Activated CD4-positive, alpha-beta memory T cell treated with anti-CD3 and anti-CD28 coated beads, Interleukin-2, amount 10 ng/mL, durations not matched to agents 7 days and 5 days (primary cell): ENCODE measurements around the gene SSC4D. TPM values are rescaled to one million over a fixed set of nuclear protein-coding genes. Genes with fewer than 3 reads are reported as not detected.
"Not testable (repeated sequence)": the region's sequence is repeated elsewhere in the genome, so short reads cannot be mapped to it uniquely, and the experiment has no call there.

Experiments used
- CTCF ChIA-PET: fragments of 350-600 bp; sonication (Branson Sonifier 250); formaldehyde crosslinking; loops from one replicate; lab custom pipeline; 2021; ENCODE audit warnings: antibody characterized with exemption, inconsistent platforms; lab: Charles Lee
- POLR2A ChIA-PET: fragments of 350-600 bp; sonication (Branson Sonifier 250); formaldehyde crosslinking; loops from one replicate; lab custom pipeline; 2021; ENCODE audit warnings: antibody characterized with exemption; lab: Charles Lee
- DNase-seq: peaks from one replicate; pipeline ENCODE4 v3.0.0-alpha.2; 2020
- H3K27ac Mint-ChIP-seq: one replicate; pipeline ENCODE4 v1.8.0; 2021; ENCODE audit warnings: mild to moderate bottlenecking, mixed read lengths
- H3K27me3 Mint-ChIP-seq: one replicate; pipeline ENCODE4 v1.8.0; 2021; ENCODE audit warnings: mixed read lengths
- H3K36me3 Mint-ChIP-seq: one replicate; pipeline ENCODE4 v1.8.0; 2021; ENCODE audit warnings: low read depth, mixed read lengths
- H3K4me1 Mint-ChIP-seq: one replicate; pipeline ENCODE4 v1.8.0; 2021; ENCODE audit warnings: mixed read lengths
- H3K4me3 Mint-ChIP-seq: one replicate; pipeline ENCODE4 v1.8.0; 2021; ENCODE audit warnings: mild to moderate bottlenecking, mixed read lengths
- H3K9me3 Mint-ChIP-seq: one replicate; pipeline ENCODE4 v1.8.0; 2021; ENCODE audit warnings: mixed read lengths
- total RNA-seq, 2 experiments: library from RNA; stranded (reverse); gene quantifications; one replicate each; pipeline ENCODE4 v1.2.3, GENCODE V29; 2021

The SSC4D gene
- total RNA-seq, 2 experiments from 2014 or later = 0.30 TPM; not detected in 1

DNA sequence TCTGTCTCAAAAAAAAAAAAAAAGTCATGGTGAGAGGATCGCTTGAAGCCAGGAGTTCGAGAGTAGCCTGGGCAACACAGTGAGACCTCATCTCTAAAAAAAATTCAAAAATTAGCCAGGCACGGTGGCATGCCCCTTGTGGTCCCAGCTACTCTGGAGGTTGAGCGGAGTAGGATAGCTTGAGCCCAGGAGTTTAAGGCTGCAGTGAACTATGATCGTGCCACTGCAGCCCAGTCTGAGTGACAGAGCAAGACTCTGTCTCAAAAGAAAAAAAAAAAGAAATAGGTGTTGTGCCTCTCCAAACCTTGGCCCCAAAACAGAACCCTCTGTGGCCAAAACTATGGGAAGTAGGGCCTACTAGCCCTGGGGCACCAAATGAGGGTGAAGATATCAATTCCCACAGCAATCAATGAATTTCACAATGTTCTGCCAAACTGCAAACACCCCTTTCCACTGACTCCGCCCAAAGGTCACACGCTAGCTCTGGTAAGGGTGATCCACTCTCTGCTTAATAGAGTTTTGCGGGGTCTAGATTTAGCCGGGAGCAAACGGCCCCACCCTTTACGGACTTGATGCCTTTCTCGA, 16.9 kb downstream of the SSC4D start:
- Mint-ChIP-seq H3K27ac (peak overlapping the region; percentile 88), H3K9me3 (no peaks in the 10 kb centered on the region), H3K27me3 (no peaks in the 10 kb centered on the region), H3K36me3 (no peaks in the 10 kb centered on the region), H3K4me1 (peaks cover 37% of the 10 kb centered on the region), H3K4me3 (peak overlapping the region; percentile 81)
- CTCF ChIA-PET = no interaction called here
- POLR2A ChIA-PET = interaction anchor here (0.8 to 2.5 kb wide), 5 partner anchors 24 to 74 kb away, joined by 3 to 13 read pairs (median 7); partner anchors contain the start of gene YWHAG
- no peak for DNase-seq

GRCh38 chr7:76390092-76390491, 19.4 kb downstream of the SSC4D start:
- no peaks in the 10 kb centered on the region for H3K36me3 Mint-ChIP-seq
- H3K9me3 Mint-ChIP-seq = no peaks in the 10 kb centered on the region
- DNase-seq = no peak
- CTCF ChIA-PET = no interaction called here
- POLR2A ChIA-PET = interaction anchor here (0.8 to 1.4 kb wide), 2 partner anchors 31 to 71 kb away, joined by 3 to 5 read pairs; partner anchors contain the start of gene YWHAG
- H3K4me1 Mint-ChIP-seq = peaks cover 29% of the 10 kb centered on the region
- no peak overlapping the region for H3K27ac Mint-ChIP-seq
- no peak overlapping the region for H3K4me3 Mint-ChIP-seq
- no peaks in the 10 kb centered on the region for H3K27me3 Mint-ChIP-seq

DNA sequence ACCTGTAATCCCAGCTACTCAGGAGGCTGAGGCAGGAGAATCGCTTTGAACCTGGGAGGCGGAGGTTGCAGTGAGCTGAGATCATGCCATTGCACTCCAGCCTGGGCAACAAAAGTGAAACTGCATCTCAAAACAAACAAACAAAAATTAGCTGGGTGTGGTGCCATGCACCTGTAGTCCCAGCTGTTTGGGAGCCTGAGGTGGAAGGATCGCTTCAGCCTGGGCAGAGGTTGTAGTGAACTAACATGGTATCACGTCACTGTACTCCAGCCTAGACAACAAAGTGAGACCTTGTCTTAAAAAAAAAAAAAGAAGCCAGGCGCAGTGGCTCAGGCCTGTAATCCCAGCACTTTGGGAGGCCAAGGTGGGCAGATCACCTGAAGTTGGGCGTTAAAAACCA, 21.7 kb downstream of the SSC4D start:
- H3K27ac Mint-ChIP-seq, H3K4me3 Mint-ChIP-seq, POLR2A ChIA-PET, H3K9me3 Mint-ChIP-seq, H3K36me3 Mint-ChIP-seq, H3K27me3 Mint-ChIP-seq, CTCF ChIA-PET, DNase-seq: not testable (repeated sequence)
- H3K4me1 Mint-ChIP-seq = peaks cover 22% of the 10 kb centered on the region

- Mint-ChIP-seq H3K36me3 (no peaks in the 10 kb centered on the region), H3K27ac (no peak overlapping the region), H3K4me3 (no peak overlapping the region), H3K27me3 (no peaks in the 10 kb centered on the region), H3K9me3 (no peaks in the 10 kb centered on the region), H3K4me1 (peaks cover 15% of the 10 kb centered on the region)
- POLR2A ChIA-PET = no interaction called here
- no peak for DNase-seq
- CTCF ChIA-PET = interaction anchor here (1.1 kb wide), 1 partner anchor 27 kb away, joined by 5 read pairs; the partner anchor contains the start of gene YWHAG
Measured at GRCh38 chr7:76386691-76387260, 22.7 kb downstream of the SSC4D start.

GRCh38 chr7:76383089-76383944, 26.2 kb downstream of the SSC4D start:
- POLR2A ChIA-PET = no interaction called here
- H3K9me3 Mint-ChIP-seq = no peaks in the 10 kb centered on the region

GRCh38 chr7:76381814-76382213, 27.7 kb downstream of the SSC4D start:
- POLR2A ChIA-PET = interaction anchor here (1.2 kb wide), 1 partner anchor 10 kb away, joined by 4 read pairs; no protein-coding TSS in a partner anchor

More at GRCh38 chr7:76383089-76383944, 26.2 kb downstream of the SSC4D start:
- CTCF ChIA-PET = no interaction called here
- Mint-ChIP-seq H3K27ac (no peak overlapping the region), H3K27me3 (no peaks in the 10 kb centered on the region), H3K4me3 (no peak overlapping the region), H3K36me3 (no peaks in the 10 kb centered on the region), H3K4me1 (peaks cover 15% of the 10 kb centered on the region)
- DNase-seq = no peak

DNA sequence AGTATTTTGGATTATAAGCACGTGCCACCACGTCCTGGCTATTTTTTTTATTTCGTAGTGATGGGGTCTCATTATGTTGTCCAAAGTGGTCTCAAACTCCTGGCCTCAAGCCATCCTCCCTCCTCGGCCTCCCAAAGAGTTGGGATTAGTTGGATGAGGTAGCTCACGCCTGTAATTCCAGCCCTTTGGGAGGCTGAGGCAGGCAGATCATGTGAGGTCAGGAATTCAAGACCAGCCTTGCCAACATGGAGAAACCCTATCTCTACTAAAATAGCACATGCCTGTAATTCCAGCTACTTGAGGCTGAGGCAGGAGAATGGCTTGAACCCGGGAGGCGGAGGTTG, 28.9 kb downstream of the SSC4D start:
- Mint-ChIP-seq H3K4me3 (peak overlapping the region; percentile 71), H3K36me3 (no peaks in the 10 kb centered on the region), H3K9me3 (no peaks in the 10 kb centered on the region), H3K27ac (no peak overlapping the region), H3K4me1 (peaks cover 11% of the 10 kb centered on the region), H3K27me3 (no peaks in the 10 kb centered on the region)
- no peak for DNase-seq
- CTCF ChIA-PET = no interaction called here
- POLR2A ChIA-PET = interaction anchor here (1.2 kb wide), 1 partner anchor 11 kb away, joined by 4 read pairs; no protein-coding TSS in a partner anchor

More at GRCh38 chr7:76381814-76382213, 27.7 kb downstream of the SSC4D start:
- Mint-ChIP-seq H3K36me3 (no peaks in the 10 kb centered on the region), H3K4me3 (no peak overlapping the region), H3K27ac (no peak overlapping the region), H3K9me3 (no peaks in the 10 kb centered on the region), H3K27me3 (no peaks in the 10 kb centered on the region), H3K4me1 (peaks cover 11% of the 10 kb centered on the region)
- CTCF ChIA-PET = no interaction called here
- DNase-seq = no peak

DNA sequence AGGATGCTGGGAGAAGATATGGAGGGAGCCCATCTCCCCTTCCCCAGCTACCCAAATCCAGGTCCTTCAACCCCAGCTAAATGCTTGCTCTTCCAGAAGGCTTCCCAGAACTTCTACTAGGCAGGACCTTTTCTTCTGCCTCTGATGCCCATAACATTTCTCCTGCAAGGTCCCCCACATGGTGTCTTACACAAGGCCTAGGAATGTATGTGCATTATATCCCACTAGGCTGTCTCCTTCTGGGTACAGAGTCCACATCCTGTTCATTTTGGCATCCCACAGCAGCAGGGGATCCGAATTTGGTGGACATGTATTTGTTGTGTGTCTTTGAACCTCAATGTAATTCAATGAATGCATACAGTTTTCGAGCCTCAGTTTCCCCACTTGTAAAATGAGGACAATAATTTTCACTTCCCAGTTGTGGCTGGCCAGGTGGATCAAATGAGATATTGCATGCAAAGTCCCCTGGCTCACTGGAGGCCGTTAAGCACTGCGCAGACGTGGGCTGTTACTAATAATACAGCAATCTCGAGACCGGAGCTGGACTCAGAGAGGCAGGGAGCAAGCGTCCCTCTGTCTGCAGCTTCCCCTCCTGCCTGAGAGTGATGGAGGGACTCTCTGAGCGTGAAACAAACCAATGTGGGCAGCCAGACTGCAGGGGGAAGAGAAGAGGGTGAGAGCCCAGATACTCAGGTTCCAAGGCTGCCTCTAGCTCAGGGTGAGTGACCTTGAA, 32.1 kb downstream of the SSC4D start:
- no peaks in the 10 kb centered on the region for H3K36me3 Mint-ChIP-seq
- ChIA-PET CTCF (interaction anchor here (0.7 kb wide), 1 partner anchor 1297 kb away, joined by 3 read pairs; no protein-coding TSS in a partner anchor), POLR2A (no interaction called here)
- DNase-seq = no peak
- peaks cover 13% of the 10 kb centered on the region for H3K27me3 Mint-ChIP-seq
- no peak overlapping the region for H3K4me3 Mint-ChIP-seq
- H3K4me1 Mint-ChIP-seq = peaks cover 11% of the 10 kb centered on the region
- no peaks in the 10 kb centered on the region for H3K9me3 Mint-ChIP-seq
- H3K27ac Mint-ChIP-seq = no peak overlapping the region

DNA sequence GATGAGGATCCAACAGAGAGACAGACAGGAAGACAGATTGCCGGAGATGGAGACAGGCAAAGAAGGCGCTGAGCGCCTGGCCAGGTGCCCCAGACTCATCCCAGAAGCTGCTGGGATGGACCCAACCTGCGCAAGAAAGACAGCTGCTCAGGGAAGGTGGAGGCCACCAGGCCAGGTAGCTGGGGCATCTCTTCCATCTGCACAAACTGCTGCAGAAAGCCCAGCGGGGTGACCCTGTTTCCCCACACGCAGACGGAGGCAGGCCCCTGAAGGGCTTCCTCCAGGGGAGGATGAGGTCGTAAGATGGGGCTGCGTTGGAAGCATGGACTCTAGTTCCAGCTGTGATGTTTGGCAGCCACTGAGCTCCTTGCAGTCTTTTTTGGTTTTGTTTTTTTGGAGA, 34.2 kb downstream of the SSC4D start:
- peaks cover 7% of the 10 kb centered on the region for H3K4me1 Mint-ChIP-seq
- H3K27ac Mint-ChIP-seq = no peak overlapping the region
- peaks cover 19% of the 10 kb centered on the region for H3K27me3 Mint-ChIP-seq
- no peak for DNase-seq
- ChIA-PET CTCF (no interaction called here), POLR2A (interaction anchor here (1.6 kb wide), 1 partner anchor 11 kb away, joined by 4 read pairs; no protein-coding TSS in a partner anchor)
- H3K4me3 Mint-ChIP-seq = no peak overlapping the region
- no peaks in the 10 kb centered on the region for H3K36me3 Mint-ChIP-seq
- H3K9me3 Mint-ChIP-seq = no peaks in the 10 kb centered on the region

- Mint-ChIP-seq H3K4me3 (no peak overlapping the region), H3K4me1 (no peaks in the 10 kb centered on the region), H3K36me3 (no peaks in the 10 kb centered on the region), H3K9me3 (no peaks in the 10 kb centered on the region), H3K27me3 (peaks cover 20% of the 10 kb centered on the region), H3K27ac (no peak overlapping the region)
- CTCF ChIA-PET = interaction anchor here (1.2 kb wide), 1 partner anchor 8 kb away, joined by 3 read pairs; no protein-coding TSS in a partner anchor
- POLR2A ChIA-PET = interaction anchor here (1.4 kb wide), 1 partner anchor 14 kb away, joined by 3 read pairs; the partner anchor contains the start of gene YWHAG
- no peak for DNase-seq
Measured at GRCh38 chr7:76372984-76373833, 36.3 kb downstream of the SSC4D start.

- ChIA-PET CTCF (no interaction called here), POLR2A (no interaction called here)
- DNase-seq = no peak
- Mint-ChIP-seq H3K4me3 (no peak overlapping the region), H3K4me1 (no peaks in the 10 kb centered on the region), H3K27me3 (peaks cover 20% of the 10 kb centered on the region), H3K9me3 (no peaks in the 10 kb centered on the region), H3K36me3 (no peaks in the 10 kb centered on the region), H3K27ac (no peak overlapping the region)
Measured at GRCh38 chr7:76371396-76371795, 38.1 kb downstream of the SSC4D start.
